GM21825 (cell line): ENCODE data around the gene LTN1.
A peak's percentile ranks its signal among the peaks of the same experiment; 100 is the strongest.
"Not testable (repeated sequence)": the region's sequence is repeated elsewhere in the genome, so short reads cannot be mapped to it uniquely, and the experiment has no call there.

ENCODE experiments used
- ATAC-seq: cut with Tn5 transposase; IDR thresholded peaks from one replicate; pipeline ENCODE4 v1.9.1; 2021; ENCODE audit warnings: mild to moderate bottlenecking, moderate library complexity; ENCODE audit not compliant: unreplicated experiment

The LTN1 gene

GRCh38 chr21:28992526-28993292, at the start of gene LTN1:
Gene LTN1, minus strand, starts transcription at chr21:28992877. Its CDS starts 72 bp downstream, at chr21:28992805.
- peak; percentile 97 for ATAC-seq

- no peak for ATAC-seq
Measured at GRCh38 chr21:29034678-29035077, 42.0 kb upstream of the LTN1 start.

- no peak for ATAC-seq
Measured at GRCh38 chr21:29033871-29034270, 41.2 kb upstream of the LTN1 start.

- ATAC-seq: no peak
Measured at GRCh38 chr21:29033301-29033700, 40.6 kb upstream of the LTN1 start.

- ATAC-seq: no peak
Measured at GRCh38 chr21:29030909-29031308, 38.2 kb upstream of the LTN1 start.

- ATAC-seq: no peak
Measured at GRCh38 chr21:29029524-29029923, 36.8 kb upstream of the LTN1 start.

GRCh38 chr21:29025328-29025713, 32.6 kb upstream of the LTN1 start:
- ATAC-seq: no peak

- peak; percentile 95 for ATAC-seq
Measured at GRCh38 chr21:29024474-29025327, 32.0 kb upstream of the LTN1 start, which contains the start of gene USP16. Gene USP16, plus strand, starts transcription at chr21:29024668. Its CDS starts 3,246 bp downstream, at chr21:29027914.

- no peak for ATAC-seq
Measured at GRCh38 chr21:29022166-29022565, 29.5 kb upstream of the LTN1 start.

GRCh38 chr21:29018540-29018939, 25.9 kb upstream of the LTN1 start:
- ATAC-seq: peak; percentile 7

- ATAC-seq: no peak
Measured at GRCh38 chr21:29017639-29018237, 25.1 kb upstream of the LTN1 start.

- not testable (repeated sequence) for ATAC-seq
Measured at GRCh38 chr21:29011236-29011635, 18.6 kb upstream of the LTN1 start.

- ATAC-seq: no peak
Measured at GRCh38 chr21:29008367-29008766, 15.7 kb upstream of the LTN1 start.

GRCh38 chr21:29007810-29008209, 15.1 kb upstream of the LTN1 start:
- ATAC-seq: no peak

GRCh38 chr21:29007135-29007534, 14.5 kb upstream of the LTN1 start:
- no peak for ATAC-seq

GRCh38 chr21:29005696-29006095, 13.0 kb upstream of the LTN1 start:
- no peak for ATAC-seq

GRCh38 chr21:29002442-29003144, 9.9 kb upstream of the LTN1 start:
- ATAC-seq: peak; percentile 100

- ATAC-seq: no peak
Measured at GRCh38 chr21:28993293-28993629, 584 bp upstream of the LTN1 start.

- ATAC-seq: peak; percentile 6
Measured at GRCh38 chr21:28991861-28992525, 684 bp downstream of the LTN1 start.

GRCh38 chr21:28988146-28988545, 4.5 kb downstream of the LTN1 start:
- not testable (repeated sequence) for ATAC-seq
